ENCODE results near the gene KCNN4.

DNA sequence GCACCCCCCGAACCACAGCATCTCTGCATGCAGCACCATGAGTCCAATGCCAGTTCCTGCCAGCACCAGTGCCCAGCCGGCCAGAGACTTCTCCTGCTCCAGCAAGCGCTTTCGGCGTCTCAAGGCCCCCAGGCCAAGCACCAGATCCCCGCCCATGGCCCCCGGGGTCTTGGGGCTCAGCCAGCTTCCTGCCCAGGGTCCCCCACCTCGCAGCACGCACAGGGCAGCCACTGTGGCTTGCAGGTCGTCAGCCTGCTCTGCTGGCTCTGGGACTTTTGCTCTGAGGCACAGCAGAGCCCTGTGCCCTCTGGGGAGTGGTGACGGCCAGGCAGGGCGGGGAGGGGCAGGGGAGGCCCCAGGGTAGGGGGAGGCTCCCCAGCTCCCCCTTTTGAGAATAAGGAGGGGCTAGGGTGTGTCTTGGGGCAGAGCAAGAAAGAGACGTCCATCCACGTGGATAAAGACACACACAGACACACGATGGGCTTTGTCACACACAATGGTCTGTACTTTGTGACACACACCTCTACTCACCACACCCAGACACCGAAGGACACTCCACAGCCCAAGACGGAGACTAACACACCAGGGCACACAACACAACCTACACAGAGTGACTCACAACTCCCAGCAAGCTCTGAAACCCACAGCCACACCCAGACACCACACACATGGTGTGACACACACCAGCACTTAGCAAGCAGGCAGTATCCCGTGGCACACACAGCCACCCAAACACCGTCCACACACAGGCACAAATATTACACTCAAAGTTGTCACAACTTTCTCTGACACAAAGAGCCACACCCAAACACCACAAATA, at the start of gene KCNN4:
- TF ChIP-seq, protein P1, sequence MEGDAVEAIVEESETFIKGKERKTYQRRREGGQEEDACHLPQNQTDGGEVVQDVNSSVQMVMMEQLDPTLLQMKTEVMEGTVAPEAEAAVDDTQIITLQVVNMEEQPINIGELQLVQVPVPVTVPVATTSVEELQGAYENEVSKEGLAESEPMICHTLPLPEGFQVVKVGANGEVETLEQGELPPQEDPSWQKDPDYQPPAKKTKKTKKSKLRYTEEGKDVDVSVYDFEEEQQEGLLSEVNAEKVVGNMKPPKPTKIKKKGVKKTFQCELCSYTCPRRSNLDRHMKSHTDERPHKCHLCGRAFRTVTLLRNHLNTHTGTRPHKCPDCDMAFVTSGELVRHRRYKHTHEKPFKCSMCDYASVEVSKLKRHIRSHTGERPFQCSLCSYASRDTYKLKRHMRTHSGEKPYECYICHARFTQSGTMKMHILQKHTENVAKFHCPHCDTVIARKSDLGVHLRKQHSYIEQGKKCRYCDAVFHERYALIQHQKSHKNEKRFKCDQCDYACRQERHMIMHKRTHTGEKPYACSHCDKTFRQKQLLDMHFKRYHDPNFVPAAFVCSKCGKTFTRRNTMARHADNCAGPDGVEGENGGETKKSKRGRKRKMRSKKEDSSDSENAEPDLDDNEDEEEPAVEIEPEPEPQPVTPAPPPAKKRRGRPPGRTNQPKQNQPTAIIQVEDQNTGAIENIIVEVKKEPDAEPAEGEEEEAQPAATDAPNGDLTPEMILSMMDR (conservative IDR thresholded peaks at IDR 0.05; ENCODE audit: low read length), result no peak
- no peak for TF ChIP-seq EZH2phosphoT487 (IDR thresholded peaks at IDR 0.05; ENCODE audit: borderline replicate concordance)

Measured in Loucy (cell line).